AG08395 (cell line): ENCODE measurements around the gene SLC10A1.

Experiments
- DNase-seq: peaks from one replicate; pipeline ENCODE4 v3.0.0; 2012; ENCODE audit warnings: mixed read lengths, low spot score

Gene SLC10A1

GRCh38 chr14:69808919-69809808 is 12.1 kb upstream of the SLC10A1 start:
- DNase-seq = no peak

- DNase-seq = no peak
Observed at GRCh38 chr14:69807192-69807591, 10.2 kb upstream of the SLC10A1 start.

- no peak for DNase-seq
Observed at GRCh38 chr14:69804902-69805301, 7.9 kb upstream of the SLC10A1 start.

GRCh38 chr14:69803753-69804152 is 6.7 kb upstream of the SLC10A1 start:
- DNase-seq = no peak

DNA sequence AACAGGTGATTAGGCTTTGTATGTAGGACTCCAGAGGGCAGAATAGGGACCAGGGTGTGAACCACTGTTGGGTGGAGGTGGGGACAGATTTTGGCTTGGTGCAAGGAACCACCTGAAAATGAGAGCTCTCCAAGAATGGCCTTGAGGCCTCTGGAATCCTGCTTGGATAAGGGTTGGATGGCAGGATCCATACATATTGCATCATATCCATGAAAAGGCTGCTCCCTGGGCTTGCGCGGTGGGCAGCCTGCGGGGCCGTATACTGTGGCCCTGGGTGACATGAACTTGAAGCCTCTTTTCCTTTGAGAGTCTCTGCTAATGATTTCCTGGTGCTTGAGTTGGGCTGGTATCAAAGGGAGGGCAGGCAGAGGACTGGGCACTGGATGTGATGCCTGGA is 1.3 kb upstream of the SLC10A1 start:
- DNase-seq = no peak

- DNase-seq = no peak
Observed at GRCh38 chr14:69797573-69798338, 715 bp upstream of the SLC10A1 start.

DNA sequence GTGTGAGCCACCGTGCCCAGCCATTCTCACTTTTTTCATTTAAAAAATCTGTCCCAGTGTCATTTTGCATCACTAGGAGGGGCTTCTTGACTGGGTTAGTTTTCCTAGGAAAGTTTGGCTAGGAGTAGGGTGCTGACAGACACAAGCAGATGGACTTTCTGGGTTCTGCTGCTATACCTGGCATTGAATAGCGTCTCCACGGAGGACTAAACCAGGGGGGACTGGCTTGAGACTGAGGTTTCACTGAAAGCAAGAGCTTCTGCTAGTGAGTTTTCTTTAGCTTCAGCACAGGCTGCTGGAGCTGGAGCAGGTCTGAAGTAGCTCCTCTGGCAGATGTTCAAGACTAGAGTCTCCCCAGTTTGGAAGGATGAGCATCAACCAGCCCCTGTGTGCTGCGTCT is 1.4 kb downstream of the SLC10A1 start:
- DNase-seq = no peak

DNA sequence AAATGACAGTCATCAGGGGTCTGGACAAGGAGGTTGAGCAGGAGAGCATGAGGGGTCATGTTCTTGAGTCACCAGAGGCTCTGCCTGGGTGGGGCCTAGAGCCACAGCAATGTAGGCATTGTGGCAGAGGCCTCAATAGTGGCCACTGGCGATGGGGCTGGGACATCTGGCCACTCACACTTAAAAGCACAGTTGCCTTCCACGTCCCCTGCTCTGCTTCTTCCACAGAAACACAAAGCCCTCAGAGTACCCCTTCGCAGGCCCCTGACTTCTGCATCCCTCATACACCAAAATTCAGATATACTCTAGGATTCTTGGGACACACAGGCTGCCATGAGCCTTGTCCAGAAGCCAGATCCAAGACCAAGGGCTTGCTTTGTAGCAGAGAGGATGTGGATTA is 2.2 kb downstream of the SLC10A1 start:
- no peak for DNase-seq

DNA sequence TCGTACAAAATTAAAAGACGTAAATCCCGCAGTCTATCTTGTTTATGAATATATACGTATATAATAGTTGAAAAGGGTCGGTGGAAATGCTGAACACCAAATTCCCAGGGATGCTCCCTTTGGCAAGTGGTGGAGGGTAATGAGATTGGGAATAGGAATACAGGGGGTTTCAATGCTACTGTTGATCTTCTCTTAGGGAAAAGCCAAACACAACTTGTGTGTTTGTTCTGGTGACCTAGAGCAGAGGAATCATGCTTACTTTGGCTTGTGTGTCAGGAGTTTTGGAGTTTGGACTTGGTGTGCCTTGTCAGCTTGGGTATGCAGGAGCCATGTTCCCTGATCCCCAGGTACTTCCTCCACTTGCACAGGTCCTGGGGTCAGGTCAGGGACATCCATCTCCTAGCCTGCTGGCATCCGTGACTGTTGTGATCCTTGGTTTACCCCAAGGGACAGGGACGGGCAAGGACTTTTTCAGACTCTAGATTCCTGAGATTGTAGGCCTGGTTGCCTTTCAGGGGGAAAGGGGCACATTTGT is 4.1 kb downstream of the SLC10A1 start:
- no peak for DNase-seq

DNA sequence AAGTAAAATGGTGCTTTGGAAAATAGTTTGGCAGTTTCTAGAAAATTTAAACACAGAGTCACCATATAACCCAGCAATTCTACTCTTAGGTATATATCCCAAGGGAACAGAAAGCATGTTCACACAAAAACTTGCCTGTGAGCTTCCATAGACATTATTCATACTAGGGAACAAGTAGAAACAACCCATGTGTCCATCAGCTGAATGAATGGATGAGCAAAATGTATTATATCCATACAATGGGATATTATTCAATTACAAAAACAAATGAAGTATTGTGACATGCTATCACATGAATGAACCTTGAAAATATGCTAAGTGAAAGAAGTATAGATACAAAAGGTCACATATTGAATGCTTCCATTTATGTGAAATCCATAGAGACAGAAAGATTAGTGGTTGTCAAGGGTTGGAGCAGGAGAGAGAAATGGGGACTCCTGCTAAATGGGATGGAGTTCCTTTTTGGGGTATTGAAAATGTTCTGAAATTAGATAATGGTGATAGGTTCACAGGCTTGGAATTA is 7.9 kb downstream of the SLC10A1 start:
- DNase-seq = no peak

DNA sequence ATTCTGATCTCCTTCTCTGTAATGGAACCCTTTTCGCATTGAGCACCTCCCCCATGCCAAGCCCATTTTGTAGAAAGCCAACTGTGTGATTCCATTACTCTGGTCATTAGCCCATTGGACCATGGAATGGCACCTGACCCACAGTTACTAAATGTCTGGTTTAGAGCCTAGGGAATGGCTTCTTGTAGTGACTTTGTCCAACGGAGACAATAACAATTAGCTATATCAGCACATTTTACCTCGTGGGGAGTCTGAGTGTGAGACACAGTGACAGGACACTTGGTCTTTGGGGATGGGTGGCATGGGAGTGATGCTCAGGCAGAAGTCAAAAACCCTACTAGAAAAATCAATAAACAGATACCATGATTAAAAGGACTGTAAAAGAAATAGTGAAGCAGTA is 10.4 kb downstream of the SLC10A1 start:
- no peak for DNase-seq

DNA sequence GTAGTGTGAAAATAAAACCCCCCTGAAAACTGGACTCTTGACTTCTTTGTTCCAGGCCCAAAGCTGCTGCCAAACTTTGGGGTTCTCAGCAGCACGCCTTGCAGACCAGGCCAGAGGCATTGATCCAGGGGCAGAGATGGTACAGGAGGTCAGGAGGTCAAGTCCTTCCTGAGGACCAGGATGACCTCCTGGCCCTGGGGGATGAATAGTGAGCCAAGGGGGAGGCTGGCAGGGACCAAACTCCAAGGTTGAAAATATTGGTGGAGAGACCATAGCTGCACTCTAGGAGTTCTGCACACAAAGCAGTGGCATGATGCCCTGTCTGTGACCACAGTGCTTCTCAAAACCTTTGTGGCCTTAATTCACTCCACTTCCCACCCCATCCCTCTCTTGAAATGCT is 12.1 kb downstream of the SLC10A1 start:
- no peak for DNase-seq

GRCh38 chr14:69780952-69781351 is 16.1 kb downstream of the SLC10A1 start:
- no peak for DNase-seq

DNA sequence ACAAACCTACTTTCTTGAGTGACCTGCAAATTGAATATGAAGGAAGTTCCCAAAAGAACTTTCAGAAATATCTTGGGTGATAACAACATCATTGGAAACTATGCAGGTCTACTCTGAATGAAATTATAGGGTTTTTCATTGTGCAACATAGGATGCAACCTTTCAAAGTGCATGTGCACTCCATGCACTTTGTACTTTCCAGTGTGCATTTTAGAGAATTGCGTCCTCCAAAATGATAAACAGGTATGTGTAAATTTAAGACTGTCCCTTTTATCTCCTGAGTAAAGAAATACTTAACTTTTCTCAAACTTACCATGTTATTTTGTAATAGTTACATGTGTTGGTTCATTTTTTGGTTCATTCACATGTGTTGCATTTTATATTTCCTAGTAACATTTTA is 16.9 kb downstream of the SLC10A1 start:
- no peak for DNase-seq

DNA sequence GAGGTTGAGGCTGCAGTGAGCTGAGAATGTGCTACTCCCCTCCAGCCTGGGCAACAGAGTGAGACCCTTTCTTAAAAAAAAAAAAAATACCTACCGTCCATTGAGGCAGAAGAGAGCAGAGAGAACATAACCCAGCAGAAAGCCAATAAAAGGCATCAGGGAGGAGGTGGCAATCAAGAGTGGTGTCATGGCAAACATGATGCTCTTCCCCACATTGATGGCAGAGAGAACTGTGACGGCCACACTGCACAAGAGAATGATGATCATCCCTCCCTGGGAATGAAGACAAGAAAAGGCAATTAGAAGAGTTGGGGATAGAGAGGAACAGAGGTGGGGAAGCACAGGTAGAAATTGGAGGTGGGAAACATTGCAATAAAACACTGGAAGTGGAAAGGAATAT is 18.0 kb downstream of the SLC10A1 start:
- no peak for DNase-seq

- no peak for DNase-seq
Observed at GRCh38 chr14:69776875-69777453, 20.1 kb downstream of the SLC10A1 start.

DNA sequence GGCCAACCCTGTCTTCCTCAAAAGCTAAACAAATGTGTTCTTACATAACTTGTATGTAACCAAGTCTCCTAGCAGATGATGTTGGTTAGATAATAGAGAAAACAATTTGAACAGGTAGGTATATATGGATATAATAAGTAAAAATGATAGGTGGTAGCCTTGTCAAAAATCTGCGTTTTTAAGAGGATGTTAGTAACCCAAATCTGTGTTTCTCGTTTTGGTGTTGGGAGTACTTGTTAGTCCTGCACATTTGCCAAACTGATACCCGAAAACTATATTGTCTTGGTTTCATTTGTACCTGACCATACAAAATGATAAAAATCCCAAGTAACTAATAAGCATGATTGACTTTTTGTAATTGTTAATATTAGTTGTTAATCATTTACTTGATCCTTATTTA is 22.0 kb downstream of the SLC10A1 start:
- DNase-seq = no peak

DNA sequence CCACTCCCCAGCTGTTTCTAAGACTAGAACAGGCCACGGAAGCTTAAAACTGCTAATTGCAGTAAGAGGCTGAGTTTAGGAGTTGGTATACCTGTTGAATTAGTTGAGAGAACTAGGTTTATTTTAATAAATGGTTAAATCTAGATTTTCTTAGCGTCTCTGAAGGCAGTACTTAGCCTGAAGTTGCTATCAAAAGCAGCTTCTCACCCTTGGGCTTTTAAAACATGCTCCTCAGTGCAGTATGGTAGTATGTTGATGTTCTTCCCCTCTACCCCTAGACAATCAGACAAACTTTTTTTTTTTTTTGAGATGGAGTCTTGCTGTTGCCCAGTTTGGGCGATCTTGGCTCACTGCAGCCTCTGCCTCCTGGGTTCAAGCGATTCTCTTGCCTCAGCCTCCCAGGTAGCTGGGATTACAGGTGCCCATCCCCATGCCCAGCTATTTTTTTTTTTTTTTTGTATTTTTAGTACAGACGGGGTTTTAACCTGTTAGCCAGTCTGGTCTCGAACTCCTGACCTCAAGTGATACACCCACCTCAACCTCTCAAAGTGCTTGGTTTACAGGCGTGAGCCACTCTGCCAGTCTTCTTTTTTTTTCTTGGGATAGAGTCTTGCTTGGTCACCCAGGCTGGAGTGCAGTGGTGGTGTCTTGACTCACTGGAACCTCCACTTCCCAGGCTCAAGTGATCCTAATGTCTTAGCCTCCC is 23.3 kb downstream of the SLC10A1 start:
- DNase-seq = no peak

GRCh38 chr14:69772082-69773017 is 24.7 kb downstream of the SLC10A1 start:
- no peak for DNase-seq

DNA sequence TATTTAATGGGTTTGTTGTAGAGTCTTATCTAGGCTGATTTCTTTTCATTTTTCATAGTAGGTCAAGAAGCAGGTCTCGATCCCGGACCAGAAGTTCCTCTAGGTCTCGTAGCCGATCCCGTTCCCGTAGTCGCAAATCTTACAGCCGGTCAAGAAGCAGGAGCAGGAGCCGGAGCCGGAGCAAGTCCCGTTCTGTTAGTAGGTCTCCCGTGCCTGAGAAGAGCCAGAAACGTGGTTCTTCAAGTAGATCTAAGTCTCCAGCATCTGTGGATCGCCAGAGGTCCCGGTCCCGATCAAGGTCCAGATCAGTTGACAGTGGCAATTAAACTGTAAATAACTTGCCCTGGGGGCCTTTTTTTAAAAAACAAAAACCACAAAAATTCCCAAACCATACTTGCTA is 25.9 kb downstream of the SLC10A1 start:
- no peak for DNase-seq

DNA sequence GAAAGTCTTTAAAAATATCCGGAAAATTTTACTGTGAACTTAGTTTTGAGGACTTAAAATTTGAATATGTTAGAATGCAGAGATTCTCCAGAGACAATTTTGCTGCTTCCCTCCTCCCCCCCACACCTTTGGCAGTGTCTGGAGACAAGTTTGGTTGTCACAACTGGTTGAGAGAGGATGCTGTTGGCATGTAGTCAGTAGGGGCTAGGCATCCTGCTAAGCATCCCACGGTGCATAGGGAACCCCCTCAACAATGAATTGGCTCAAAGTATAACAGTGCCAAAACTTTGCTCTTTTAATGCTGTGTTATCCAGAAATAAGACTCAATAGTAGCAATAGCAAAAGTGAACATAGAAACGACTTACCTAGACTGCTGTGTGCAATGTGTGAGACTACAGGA is 26.5 kb downstream of the SLC10A1 start:
- no peak for DNase-seq
